Measurements from ENCODE around the gene ZNF684.

The ZNF684 gene

DNA sequence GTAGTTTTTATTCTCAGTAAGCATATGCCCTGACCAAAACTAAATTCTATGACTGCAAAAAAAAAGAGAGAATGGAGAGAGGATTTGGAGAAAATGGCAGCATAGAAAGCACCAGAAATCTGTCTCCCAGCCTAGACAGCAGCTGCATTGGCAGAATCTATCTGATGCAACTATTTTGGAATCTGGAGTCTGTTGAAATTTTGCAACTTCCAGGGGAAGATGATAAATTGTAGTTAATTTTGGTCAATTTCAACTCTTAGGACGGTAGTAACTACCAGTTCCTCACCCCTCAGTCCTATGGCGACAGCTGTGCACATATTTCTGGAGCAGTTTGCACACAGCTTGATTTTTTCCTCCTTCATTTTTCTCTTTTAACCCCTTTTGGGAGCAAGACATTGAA is 11.9 kb upstream of the ZNF684 start:
- H3K4me3 ChIP-seq (replicated peaks; ENCODE audit: low read depth, low read length) = no peak overlapping the region
- TF ChIP-seq, protein P1, sequence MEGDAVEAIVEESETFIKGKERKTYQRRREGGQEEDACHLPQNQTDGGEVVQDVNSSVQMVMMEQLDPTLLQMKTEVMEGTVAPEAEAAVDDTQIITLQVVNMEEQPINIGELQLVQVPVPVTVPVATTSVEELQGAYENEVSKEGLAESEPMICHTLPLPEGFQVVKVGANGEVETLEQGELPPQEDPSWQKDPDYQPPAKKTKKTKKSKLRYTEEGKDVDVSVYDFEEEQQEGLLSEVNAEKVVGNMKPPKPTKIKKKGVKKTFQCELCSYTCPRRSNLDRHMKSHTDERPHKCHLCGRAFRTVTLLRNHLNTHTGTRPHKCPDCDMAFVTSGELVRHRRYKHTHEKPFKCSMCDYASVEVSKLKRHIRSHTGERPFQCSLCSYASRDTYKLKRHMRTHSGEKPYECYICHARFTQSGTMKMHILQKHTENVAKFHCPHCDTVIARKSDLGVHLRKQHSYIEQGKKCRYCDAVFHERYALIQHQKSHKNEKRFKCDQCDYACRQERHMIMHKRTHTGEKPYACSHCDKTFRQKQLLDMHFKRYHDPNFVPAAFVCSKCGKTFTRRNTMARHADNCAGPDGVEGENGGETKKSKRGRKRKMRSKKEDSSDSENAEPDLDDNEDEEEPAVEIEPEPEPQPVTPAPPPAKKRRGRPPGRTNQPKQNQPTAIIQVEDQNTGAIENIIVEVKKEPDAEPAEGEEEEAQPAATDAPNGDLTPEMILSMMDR (IDR thresholded peaks at IDR 0.05; ENCODE audit: insufficient read depth, low read length, poor library complexity, severe bottlenecking) = no peak
- DNase-seq (ENCODE audit: extremely low read depth, insufficient read length) = no peak
- no peaks in the 10 kb centered on the region for H3K27me3 ChIP-seq (replicated peaks; ENCODE audit: control insufficient read depth, insufficient read depth, low read length)
- no peaks in the 10 kb centered on the region for H3K36me3 ChIP-seq (ENCODE audit: control insufficient read depth, insufficient read depth, low read length)

DNA sequence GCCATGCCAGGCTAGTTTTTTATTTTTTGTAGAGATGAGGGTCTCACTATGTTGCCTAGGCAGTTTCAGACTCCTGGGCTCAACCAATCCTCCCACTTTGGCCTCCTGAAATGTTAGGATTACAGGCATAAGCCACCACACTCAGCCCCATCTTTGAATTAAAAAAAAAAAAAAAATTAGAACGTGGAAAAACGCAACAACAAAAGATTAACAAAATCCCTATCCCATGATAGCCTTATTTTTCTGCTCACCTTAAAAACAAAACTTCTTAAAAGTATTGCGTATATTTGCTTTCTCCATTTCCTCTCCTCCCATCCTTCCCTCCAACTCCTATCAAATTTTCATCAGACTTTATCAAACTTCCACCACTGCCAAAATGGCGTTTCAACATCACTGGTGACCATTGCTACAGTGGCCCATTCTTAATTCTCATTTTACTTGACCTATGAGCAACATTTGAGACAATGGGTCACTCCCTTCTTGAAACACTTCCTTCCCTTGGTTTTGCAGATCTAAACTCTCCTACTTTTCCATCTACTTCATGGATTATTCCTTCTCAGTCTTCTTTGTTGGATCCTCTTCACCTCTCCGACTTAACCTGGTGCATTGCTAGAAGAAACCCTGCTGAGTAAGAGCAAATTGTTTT is 579 bp upstream of the ZNF684 start:
- H3K4me3 ChIP-seq (replicated peaks; ENCODE audit: low read depth, low read length) = peak overlapping the region; percentile 76
- no peaks in the 10 kb centered on the region for H3K27me3 ChIP-seq (replicated peaks; ENCODE audit: control insufficient read depth, insufficient read depth, low read length)
- H3K36me3 ChIP-seq (ENCODE audit: control insufficient read depth, insufficient read depth, low read length) = peaks cover 1% of the 10 kb centered on the region; the same call in 1 of the 2 replicates
- DNase-seq (ENCODE audit: extremely low read depth, insufficient read length) = peak; percentile 18
- TF ChIP-seq, protein P1 (IDR thresholded peaks at IDR 0.05; ENCODE audit: insufficient read depth, low read length, poor library complexity, severe bottlenecking) = no peak

DNA sequence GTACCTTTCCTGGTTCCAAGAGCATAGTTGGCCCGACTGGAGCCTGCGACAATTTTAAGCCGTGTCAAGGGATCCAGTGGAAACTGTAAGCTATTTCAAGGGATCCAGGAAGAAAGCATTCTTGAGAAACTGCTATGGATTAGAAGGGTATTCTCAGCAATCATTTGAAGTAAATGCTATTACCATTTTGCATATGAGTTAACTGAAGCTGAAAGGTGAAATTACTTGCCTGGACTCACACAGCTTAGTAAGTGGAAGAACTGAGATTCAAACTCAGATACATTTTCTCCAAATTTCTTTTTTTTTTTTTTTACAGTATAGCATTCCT is 589 bp downstream of the ZNF684 start:
- Histone ChIP-seq H3K4me3 (replicated peaks; ENCODE audit: low read depth, low read length) (peak overlapping the region; percentile 76), H3K36me3 (ENCODE audit: control insufficient read depth, insufficient read depth, low read length) (peaks cover 1% of the 10 kb centered on the region; the same call in 1 of the 2 replicates), H3K27me3 (replicated peaks; ENCODE audit: control insufficient read depth, insufficient read depth, low read length) (no peaks in the 10 kb centered on the region)
- no peak for DNase-seq (ENCODE audit: extremely low read depth, insufficient read length)
- TF ChIP-seq, protein P1 (IDR thresholded peaks at IDR 0.05; ENCODE audit: insufficient read depth, low read length, poor library complexity, severe bottlenecking) = no peak

DNA sequence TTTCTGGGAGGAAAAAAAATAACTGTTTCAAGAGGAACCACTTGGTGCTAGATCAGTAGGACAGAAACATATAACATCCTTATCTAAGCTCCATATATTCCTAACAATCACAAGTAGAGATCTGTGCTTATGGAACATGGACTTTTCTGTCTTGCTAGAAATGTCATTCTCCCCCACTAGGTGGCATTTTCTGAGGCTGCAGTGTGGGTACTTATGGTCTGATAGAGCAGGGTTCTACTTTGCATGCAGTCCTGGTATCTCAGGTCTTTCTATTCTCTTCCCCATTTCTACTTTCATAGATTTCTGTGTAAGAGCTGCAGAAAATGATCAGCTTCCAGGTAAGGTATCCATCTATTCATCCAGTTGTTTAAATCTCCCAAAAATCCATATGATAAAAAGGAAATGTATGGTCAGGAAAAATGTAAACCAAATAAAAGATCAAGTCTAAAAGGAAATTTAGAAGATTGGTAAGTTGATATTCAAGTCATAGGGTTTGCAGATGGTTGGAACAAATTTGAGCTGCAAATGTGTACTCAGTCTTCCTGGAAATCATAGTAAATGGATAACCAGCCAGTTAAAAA is 1.5 kb downstream of the ZNF684 start:
- H3K4me3 ChIP-seq (replicated peaks; ENCODE audit: low read depth, low read length) = no peak overlapping the region
- peaks cover 1% of the 10 kb centered on the region; the same call in 1 of the 2 replicates for H3K36me3 ChIP-seq (ENCODE audit: control insufficient read depth, insufficient read depth, low read length)
- TF ChIP-seq, protein P1 (IDR thresholded peaks at IDR 0.05; ENCODE audit: insufficient read depth, low read length, poor library complexity, severe bottlenecking) = peak; percentile 76
- peak; percentile 21 for DNase-seq (ENCODE audit: extremely low read depth, insufficient read length)
- no peaks in the 10 kb centered on the region for H3K27me3 ChIP-seq (replicated peaks; ENCODE audit: control insufficient read depth, insufficient read depth, low read length)

DNA sequence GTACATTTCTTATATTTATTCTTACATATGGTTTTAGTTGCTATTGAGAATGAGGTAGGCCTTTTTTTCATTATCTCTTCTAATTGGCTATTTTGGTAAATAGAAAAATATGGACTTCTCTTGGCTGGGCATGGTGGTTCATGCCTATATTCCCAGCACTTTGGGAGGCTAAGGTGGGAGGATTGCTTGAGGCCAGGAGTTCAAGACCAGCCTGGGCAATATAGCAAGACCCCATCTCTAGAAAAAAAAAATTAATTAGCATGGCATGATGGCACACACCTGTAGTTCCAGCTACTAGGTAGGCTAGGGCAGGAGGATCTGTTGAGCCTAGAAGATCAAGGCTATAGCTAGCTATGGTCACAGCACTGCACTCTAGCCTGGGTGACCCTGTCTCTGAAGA is 3.2 kb downstream of the ZNF684 start:
- peaks cover 1% of the 10 kb centered on the region; the same call in 1 of the 2 replicates for H3K36me3 ChIP-seq (ENCODE audit: control insufficient read depth, insufficient read depth, low read length)
- no peak overlapping the region for H3K4me3 ChIP-seq (replicated peaks; ENCODE audit: low read depth, low read length)
- TF ChIP-seq, protein P1 (IDR thresholded peaks at IDR 0.05; ENCODE audit: insufficient read depth, low read length, poor library complexity, severe bottlenecking) = no peak
- H3K27me3 ChIP-seq (replicated peaks; ENCODE audit: control insufficient read depth, insufficient read depth, low read length) = no peaks in the 10 kb centered on the region
- no peak for DNase-seq (ENCODE audit: extremely low read depth, insufficient read length)

All from GM06990 (cell line).